Measurements from ENCODE around the gene WDPCP.

GRCh38 chr2:63257473-63257872 lies 330.8 kb downstream of the WDPCP start:
- TF ChIP-seq USF2 (IDR thresholded peaks at IDR 0.05; ENCODE audit: borderline replicate concordance, low read depth, low read length), result no peak
- no peak for TF ChIP-seq CTCF (IDR thresholded peaks at IDR 0.05)
- no peak for TF ChIP-seq RFX5 (IDR thresholded peaks at IDR 0.05; ENCODE audit: low read length)
- TF ChIP-seq MAX (IDR thresholded peaks at IDR 0.05; ENCODE audit: low read depth), result no peak
- no peak for TF ChIP-seq EZH2phosphoT487 (IDR thresholded peaks at IDR 0.05; ENCODE audit: borderline replicate concordance, low read depth)
